DND-41 (cell line): ENCODE results near the gene SOX11.

Experiments used
- ATAC-seq: fragments of 200-7000 bp; cut with Tn5 transposase; 3 replicates; pipeline ENCODE4 v1.9.1; 2021; ENCODE audit warnings: low read depth; ENCODE audit not compliant: insufficient read depth
- DNase-seq: peaks from one replicate; pipeline ENCODE4 v3.0.0-alpha.2; 2020
- H2AFZ ChIP-seq: 2 replicates; pipeline ENCODE4 v1.6.0; 2012; ENCODE audit warnings: low read depth, low read length
- H3K27ac ChIP-seq: 2 replicates; pipeline ENCODE4 v1.5.1; 2012; ENCODE audit warnings: low read length, inconsistent platforms
- H3K27me3 ChIP-seq: fragments of 200-600 bp; sonication (generic); 2 replicates; pipeline ENCODE4 v1.6.0; 2012; ENCODE audit warnings: low read length, mild to moderate bottlenecking, inconsistent platforms; ENCODE audit not compliant: insufficient read depth, poor library complexity
- H3K36me3 ChIP-seq: 2 replicates; pipeline ENCODE4 v1.5.1; 2012; ENCODE audit warnings: low read length, inconsistent platforms; ENCODE audit not compliant: insufficient read depth
- H3K4me1 ChIP-seq: 2 replicates; pipeline ENCODE4 v1.5.1; 2012; ENCODE audit warnings: mild to moderate bottlenecking, low read length; ENCODE audit not compliant: insufficient read depth
- H3K4me2 ChIP-seq: 2 replicates; pipeline ENCODE4 v1.6.0; 2012; ENCODE audit warnings: mild to moderate bottlenecking, moderate library complexity, low read length, inconsistent platforms; ENCODE audit not compliant: insufficient read depth
- H3K4me3 ChIP-seq, 2 experiments: fragments of 200-600 bp in 1 of 2; shearing (Covaris generic) in 1 of 2; 2 replicates each; pipeline ENCODE4 v1.5.1; 2012 to 2016; ENCODE audit warnings: inconsistent platforms in 2 of 2, low read length in 2 of 2, mild to moderate bottlenecking in 2 of 2, low read depth in 1 of 2, moderate library complexity in 1 of 2
- H3K79me2 ChIP-seq: 2 replicates; pipeline ENCODE4 v1.6.0; 2012; ENCODE audit warnings: low read length, inconsistent platforms; ENCODE audit not compliant: insufficient read depth
- H3K9ac ChIP-seq: 2 replicates; pipeline ENCODE4 v1.6.0; 2012; ENCODE audit warnings: low read depth, mild to moderate bottlenecking, inconsistent platforms, low read length, moderate library complexity
- H3K9me3 ChIP-seq: 2 replicates; pipeline ENCODE4 v1.5.1; 2012; ENCODE audit warnings: low read length, moderate library complexity, mild to moderate bottlenecking, inconsistent platforms; ENCODE audit not compliant: insufficient read depth, severe bottlenecking
- H4K20me1 ChIP-seq: 2 replicates; pipeline ENCODE4 v1.6.0; 2012; ENCODE audit warnings: low read length; ENCODE audit not compliant: insufficient read depth
- CTCF ChIP-seq: IDR thresholded peaks from 2 replicates; pipeline ENCODE4 v1.5.1; 2012; ENCODE audit warnings: borderline replicate concordance, low read length, moderate library complexity, mild to moderate bottlenecking; ENCODE audit not compliant: poor library complexity, severe bottlenecking; ENCODE audit errors: extremely low read depth
- EZH2 ChIP-seq: IDR thresholded peaks from 3 replicates; pipeline ENCODE4 v1.6.1; 2012; ENCODE audit warnings: borderline replicate concordance, low read depth, mild to moderate bottlenecking, moderate library complexity, low read length, inconsistent platforms; ENCODE audit not compliant: severe bottlenecking

SOX11 gene

GRCh38 chr2:5673145-5674025, 18.8 kb upstream of the SOX11 start:
- H3K9ac ChIP-seq: no peak overlapping the region
- H3K27ac ChIP-seq: no peak overlapping the region
- TF ChIP-seq CTCF: no peak
- no peak for TF ChIP-seq EZH2
- ATAC-seq (no peak), DNase-seq (no peak)
- H3K27me3 ChIP-seq: no peaks in the 10 kb centered on the region
- no peaks in the 10 kb centered on the region for H3K36me3 ChIP-seq
- no peak overlapping the region for H3K4me2 ChIP-seq
- H3K9me3 ChIP-seq: no peaks in the 10 kb centered on the region
- no peaks in the 10 kb centered on the region for H3K79me2 ChIP-seq
- H2AFZ ChIP-seq: no peak overlapping the region
- H3K4me1 ChIP-seq: peaks cover 37% of the 10 kb centered on the region
- H3K4me3 ChIP-seq: no peak overlapping the region
- no peaks in the 10 kb centered on the region for H4K20me1 ChIP-seq

GRCh38 chr2:5674026-5674340, 18.2 kb upstream of the SOX11 start:
- Histone ChIP-seq H4K20me1 (no peaks in the 10 kb centered on the region), H3K4me2 (no peak overlapping the region), H3K27ac (no peak overlapping the region), H3K4me3 (no peak overlapping the region), H3K9ac (no peak overlapping the region), H3K27me3 (no peaks in the 10 kb centered on the region), H3K4me1 (peaks cover 31% of the 10 kb centered on the region), H2AFZ (no peak overlapping the region), H3K79me2 (no peaks in the 10 kb centered on the region), H3K9me3 (no peaks in the 10 kb centered on the region), H3K36me3 (no peaks in the 10 kb centered on the region)
- DNase-seq (no peak), ATAC-seq (no peak)
- TF ChIP-seq EZH2 (no peak), CTCF (no peak)

- Histone ChIP-seq H4K20me1 (no peaks in the 10 kb centered on the region), H3K9ac (no peak overlapping the region), H3K27me3 (no peaks in the 10 kb centered on the region), H3K36me3 (no peaks in the 10 kb centered on the region), H3K4me1 (no peaks in the 10 kb centered on the region), H3K4me3 (no peak overlapping the region), H3K9me3 (no peaks in the 10 kb centered on the region), H3K79me2 (no peaks in the 10 kb centered on the region), H3K4me2 (no peak overlapping the region), H3K27ac (no peak overlapping the region), H2AFZ (no peak overlapping the region)
- no peak for DNase-seq
- TF ChIP-seq EZH2 (no peak), CTCF (no peak)
- no peak for ATAC-seq
Measured at GRCh38 chr2:5677133-5677532, 15.1 kb upstream of the SOX11 start.
